Stimulated activated CD8-positive, alpha-beta memory T cell treated with anti-CD3 and anti-CD28 coated beads, Interleukin-15, amount 100 ng/mL, for 1 hour (primary cell): ENCODE data around the gene CD36.

Source experiments
- DNase-seq: peaks from one replicate; pipeline ENCODE4 v3.0.0-alpha.2; 2020; ENCODE audit warnings: low read depth

Gene CD36

GRCh38 chr7:80629023-80629422, 9.4 kb upstream of the CD36 start:
- no peak for DNase-seq

DNA sequence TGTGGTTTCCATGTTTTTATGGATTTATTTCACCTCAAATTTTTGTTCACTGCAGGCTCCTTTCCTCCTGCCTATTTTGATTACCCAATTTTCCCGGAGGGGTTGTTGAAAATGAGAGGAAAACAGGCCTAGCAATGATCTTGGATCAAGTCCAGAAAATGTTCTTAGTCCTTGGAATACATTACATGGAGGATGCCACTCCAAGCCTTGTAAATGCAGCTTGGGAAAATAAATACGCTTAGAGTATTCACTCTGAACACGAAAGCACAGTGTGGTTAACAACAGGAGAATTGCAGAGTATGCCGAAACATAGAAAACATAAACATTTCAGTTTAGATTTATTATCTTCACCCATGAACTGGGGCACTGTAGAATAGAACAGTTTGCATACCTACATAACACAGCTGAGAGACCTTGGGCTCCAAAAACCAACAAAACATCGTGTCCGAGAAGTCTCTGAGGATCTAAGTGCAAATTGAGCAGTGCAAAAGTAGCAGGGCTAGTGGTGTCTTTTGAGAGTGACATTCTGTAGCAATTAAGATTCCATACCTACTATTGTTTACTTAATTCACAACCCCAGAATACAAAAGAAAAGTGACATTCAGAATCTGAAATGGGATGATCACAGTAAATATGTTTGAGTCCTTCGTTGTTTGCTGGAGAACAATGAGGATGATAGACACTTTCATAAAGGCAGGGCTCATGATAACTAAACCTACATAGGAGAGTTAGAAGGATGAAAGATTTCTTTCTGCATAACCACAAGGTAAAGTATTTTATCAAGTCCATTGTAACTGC, 7.6 kb upstream of the CD36 start:
- DNase-seq: no peak

DNA sequence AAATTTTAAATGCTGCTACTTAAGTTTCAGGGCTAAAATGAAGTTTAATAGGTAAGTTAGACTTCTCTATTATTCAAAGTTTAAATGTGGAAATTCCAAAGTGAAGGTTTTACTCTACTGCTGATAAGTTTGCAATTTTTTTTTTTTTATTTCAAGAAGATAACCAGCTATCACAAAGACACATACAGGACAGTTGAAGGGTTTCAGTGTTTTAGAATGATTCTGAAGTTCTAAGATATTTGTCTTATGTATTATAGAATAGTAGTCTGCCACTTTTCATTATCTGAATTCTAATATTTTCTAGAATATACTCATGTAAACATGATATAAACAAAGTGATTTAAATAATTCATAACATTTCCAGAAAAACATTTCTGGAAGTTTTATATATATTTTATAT, 7.0 kb upstream of the CD36 start:
- DNase-seq: no peak

GRCh38 chr7:80632139-80632538, 6.3 kb upstream of the CD36 start:
- DNase-seq: no peak

DNA sequence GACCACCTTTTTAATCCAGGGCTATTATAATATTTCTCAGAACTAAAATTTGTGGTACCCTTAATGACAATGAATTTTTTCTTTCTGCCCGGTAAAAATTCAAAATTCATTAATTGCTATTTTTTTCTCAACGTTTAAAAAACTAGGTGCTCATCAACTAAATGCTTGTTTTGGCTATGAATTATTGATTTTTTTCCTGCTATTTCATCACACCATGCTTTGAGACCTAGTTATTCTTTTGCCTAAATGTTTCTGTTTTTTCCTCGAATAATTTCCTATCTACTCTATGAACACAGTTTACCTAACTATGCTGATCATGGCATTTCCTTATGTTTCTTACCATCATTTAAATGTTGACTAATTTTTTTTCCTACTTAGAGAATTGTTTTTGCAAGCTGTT, 5.6 kb upstream of the CD36 start:
- no peak for DNase-seq

DNA sequence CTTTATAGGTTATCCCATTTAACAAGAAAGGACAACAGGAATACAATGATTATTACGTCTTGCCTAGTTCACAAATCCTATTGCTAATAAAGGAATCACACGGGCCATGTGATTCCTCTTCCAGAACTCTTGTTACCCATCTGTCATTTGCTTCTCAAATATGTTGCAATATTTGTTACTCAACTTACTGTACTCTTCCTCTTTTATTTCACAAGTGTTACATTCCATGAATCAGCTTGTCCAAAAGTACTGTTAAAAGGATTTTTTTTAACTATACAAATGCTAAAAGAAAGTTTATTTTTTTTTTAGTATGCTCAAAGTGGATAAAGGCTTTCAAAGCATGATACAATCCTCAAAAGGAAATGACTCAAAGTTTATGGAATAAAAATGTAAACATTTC, 3.9 kb upstream of the CD36 start:
- DNase-seq: no peak

DNA sequence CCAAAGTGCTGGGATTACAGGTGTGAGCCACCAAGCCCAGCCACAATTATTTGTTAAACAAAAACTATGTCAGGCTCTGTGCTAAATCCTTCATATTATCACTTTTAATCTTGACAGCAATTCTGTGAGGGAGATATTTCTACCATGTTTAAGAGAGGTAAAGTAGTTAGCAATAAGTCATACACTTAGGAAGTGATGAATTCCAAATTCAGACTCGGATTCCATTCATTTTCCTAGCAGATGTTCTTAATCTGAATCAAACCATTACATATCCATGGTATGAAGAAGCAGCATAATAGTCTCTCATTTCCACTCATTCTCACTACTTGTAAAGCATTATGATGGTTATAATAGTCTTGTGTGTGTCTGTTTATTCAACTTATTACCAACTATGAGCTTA, 2.9 kb upstream of the CD36 start:
- no peak for DNase-seq

- no peak for DNase-seq
Measured at GRCh38 chr7:80635998-80636397, 2.4 kb upstream of the CD36 start.

- no peak for DNase-seq
Measured at GRCh38 chr7:80636709-80637108, 1.7 kb upstream of the CD36 start.

DNA sequence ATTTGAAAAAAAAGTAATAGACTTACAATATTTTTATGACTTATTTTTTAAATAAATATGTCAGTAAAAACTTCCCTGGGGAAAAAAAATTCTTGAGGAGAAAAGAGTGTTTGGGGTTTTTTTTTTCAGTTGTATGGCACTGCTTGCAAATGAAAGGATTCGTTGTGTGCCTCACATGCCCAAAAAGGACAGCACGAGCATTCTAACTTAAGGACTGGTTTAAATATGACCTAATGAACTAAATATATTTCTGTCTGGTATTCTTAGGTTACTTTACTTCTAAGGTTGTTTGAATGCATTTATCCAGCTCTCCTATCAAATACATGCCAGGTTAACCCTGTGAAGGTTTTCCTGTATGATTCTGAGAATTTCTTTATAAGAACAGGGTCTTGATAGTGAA, 988 bp upstream of the CD36 start:
- DNase-seq: no peak

DNA sequence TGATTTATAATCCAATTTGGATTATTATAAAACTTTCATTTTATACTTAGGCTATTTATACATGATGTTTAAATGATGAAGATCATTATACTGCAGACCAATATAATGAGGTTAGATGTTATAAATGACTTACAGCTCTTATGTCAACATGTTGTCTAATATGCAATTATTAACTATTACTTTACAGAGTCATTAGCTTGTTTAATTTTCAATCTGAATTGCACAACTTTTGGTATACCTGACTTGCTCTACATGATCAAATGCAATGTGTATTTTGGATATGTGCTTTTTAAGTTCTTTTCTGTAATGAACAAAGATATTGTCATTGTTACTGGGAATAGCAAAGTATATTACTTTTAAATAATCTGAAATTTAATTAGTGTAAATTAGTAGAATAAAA, 569 bp downstream of the CD36 start:
- no peak for DNase-seq

- DNase-seq: no peak
Measured at GRCh38 chr7:80640846-80641245, 2.4 kb downstream of the CD36 start.

- no peak for DNase-seq
Measured at GRCh38 chr7:80641548-80641947, 3.1 kb downstream of the CD36 start.

DNA sequence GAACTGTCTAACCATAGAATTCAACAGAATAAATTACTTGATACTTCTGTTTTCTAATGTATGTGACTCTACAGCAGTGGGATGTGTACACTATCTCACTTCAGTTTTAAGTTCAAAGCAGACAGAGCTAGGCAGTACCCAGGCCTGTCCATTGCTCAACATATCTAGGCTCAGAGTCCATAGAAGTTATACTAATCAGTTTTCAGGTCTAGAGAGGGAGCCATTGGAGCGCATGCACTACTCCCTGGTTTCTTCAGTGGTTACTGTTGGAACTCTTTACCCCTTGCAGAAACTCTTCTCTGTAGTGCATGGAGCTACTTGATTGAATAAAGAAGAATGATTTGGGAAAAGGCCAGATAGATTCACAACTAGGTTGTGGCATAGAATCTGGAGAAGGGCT, 4.4 kb downstream of the CD36 start:
- no peak for DNase-seq

- no peak for DNase-seq
Measured at GRCh38 chr7:80643336-80643915, 5.0 kb downstream of the CD36 start.

GRCh38 chr7:80644054-80644453, 5.6 kb downstream of the CD36 start:
- no peak for DNase-seq

DNA sequence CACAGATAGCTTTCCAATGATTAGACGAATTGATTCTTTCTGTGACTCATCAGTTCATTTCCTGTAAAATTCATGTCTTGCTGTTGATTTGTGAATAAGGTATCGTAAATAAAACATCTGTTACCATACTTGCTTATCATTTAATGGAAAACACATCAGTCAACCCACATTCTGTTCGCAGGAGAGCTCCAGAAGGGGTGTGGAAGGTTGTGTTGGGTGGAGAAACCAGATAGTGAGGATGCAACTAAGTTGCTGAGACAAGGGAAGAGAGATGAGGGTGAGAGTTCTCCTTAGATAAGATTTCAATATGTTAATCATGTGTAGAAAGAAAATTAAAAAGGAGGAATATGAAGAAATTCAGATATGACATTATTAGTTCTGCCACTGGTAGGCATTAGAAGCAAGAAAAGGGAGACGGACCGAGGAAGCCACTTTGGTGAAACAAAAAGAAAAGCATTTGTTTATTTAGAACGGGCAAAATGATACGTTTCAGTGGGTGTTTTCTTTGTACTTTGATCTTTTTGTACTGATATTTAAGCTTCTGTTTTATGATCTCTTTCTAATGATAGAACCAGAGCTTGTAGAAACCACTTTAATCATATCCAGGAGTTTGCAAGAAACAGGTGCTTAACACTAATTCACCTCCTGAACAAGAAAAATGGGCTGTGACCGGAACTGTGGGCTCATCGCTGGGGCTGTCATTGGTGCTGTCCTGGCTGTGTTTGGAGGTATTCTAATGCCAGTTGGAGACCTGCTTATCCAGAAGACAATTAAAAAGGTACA, 7.8 kb downstream of the CD36 start:
- no peak for DNase-seq

GRCh38 chr7:80647436-80647835, 9.0 kb downstream of the CD36 start:
- DNase-seq: no peak

DNA sequence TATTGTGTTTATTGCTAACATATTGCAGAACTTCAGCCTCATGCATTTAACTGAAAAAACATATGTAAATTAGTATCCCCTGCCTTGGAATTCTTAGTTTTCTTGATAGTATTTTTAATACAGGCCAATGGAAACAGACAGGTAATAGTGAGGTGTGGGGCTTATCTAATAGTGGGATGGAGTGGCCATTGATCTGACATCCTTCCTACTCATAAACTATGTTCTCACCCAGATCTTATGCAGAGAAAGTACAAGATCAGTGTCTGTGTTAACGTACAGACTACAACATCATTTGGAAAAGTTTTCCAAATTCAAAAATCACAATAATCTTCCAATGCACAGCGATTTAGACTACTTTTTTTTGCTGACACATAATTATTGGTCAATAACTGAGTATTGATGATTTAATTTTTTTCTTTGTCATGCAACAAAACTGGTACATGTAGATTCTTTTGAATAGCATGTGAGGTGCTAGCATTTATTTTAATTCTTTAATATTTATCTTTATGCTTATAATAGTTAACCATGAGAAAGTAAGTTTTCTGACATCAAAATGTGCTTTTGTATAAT, 9.7 kb downstream of the CD36 start:
- DNase-seq: no peak

DNA sequence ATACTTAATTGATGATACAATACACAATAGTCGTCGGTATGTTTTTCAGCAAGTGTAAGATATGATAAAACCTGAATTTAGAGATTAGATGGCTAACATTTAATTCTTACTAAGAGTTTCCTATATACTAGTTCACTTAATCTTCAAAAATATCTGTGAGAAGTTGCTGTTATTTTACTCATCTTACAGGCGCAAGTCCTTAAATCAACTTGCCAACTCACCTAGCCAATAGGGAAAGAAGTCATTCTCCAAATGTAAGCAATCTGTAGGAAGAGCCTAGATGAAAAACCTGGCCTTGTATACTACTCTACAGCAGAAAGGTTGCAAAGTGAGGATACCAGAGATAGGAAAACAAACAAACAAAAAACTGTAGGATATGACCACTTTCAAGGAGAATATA, 10.6 kb downstream of the CD36 start:
- DNase-seq: no peak

DNA sequence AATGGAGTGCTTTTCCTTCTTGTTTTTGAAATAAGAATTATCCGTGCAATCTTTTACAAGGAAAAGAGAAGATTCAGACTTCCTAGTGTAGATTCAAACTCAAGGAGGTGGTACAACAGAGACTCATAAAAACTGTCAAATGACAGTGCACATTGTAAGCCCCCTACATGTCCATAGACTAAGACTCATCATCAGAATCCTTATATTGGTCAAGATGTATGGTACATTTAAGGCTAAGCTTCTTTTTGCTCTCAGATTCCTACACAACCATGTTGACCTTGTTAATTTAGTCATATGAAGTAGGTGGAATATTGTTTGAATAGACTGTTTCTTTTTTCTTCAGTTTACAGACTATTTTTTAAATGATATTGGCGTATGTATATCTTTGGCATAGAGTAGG, 11.6 kb downstream of the CD36 start:
- DNase-seq: no peak

- no peak for DNase-seq
Measured at GRCh38 chr7:80651471-80651870, 13.0 kb downstream of the CD36 start.

- no peak for DNase-seq
Measured at GRCh38 chr7:80653244-80653643, 14.8 kb downstream of the CD36 start.
